Stimulated activated CD8-positive, alpha-beta memory T cell treated with anti-CD3 and anti-CD28 coated beads, Interleukin-2, amount 100 ng/mL, for 1 hour (primary cell): ENCODE measurements around the gene SLC24A4.

Experiments used
- DNase-seq, 2 donors: peaks; one replicate each; pipeline ENCODE4 v3.0.0-alpha.2; 2020; ENCODE audit warnings: low read depth in 2 of 2

Gene SLC24A4

GRCh38 chr14:92542766-92543554 is 220.0 kb downstream of the SLC24A4 start:
- DNase-seq: no peak

- no peak for DNase-seq
These were observed 221.2 kb downstream of the SLC24A4 start for GRCh38 chr14:92544051-92544720.

DNA sequence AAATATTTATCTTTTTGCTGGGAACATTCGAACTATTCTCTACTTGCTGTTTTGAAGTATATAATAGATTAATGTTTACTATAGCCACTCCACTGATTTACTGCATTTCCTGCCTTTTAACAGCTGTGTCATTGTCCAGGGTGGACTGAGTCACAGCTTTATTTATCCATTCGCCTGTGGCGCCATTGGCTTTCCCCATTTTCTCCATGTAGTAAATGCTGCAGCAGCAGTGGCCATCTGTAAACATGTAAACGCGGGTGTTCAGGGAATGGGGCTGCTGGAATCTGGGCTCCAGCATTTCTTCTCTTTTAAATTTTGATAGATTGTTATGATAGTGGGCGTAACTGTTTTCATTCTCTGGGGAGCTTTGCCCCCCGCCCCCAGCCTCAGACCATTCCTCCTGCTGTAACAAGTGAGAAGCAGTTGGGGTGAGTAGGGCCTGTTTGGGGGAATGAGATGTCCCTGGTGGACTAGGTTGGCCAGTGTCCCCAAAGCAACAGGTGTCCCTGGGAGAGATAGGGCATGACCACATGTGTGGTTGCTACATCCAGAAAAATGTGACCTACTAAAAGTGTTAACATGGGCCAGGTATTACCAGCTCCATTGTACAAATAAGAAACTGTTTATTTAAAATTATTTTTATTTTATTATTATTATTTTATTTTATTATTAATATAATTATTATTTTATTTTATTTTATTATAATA is 223.5 kb downstream of the SLC24A4 start:
- DNase-seq: no peak

- DNase-seq: no peak
These were observed 226.3 kb downstream of the SLC24A4 start for GRCh38 chr14:92549105-92549858.

DNA sequence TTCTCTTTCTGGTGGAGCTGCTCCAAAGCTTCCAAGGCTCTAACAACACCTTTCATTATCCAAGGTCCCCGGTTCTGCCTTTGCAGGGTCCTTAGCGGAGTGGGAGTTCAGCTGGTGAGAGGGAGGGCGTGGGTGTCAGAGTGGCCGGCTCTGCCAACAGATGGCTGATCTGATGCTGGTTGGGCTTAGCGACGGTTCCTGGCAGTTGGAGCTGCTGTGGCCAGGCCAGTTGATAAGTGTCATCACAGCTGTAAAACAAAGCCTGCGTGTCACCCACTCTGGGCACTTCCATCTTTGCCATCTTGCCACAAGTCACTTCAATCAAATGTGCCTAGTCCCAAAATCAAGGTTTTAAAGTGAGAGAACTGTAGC is 226.9 kb downstream of the SLC24A4 start:
- no peak for DNase-seq
